K562 (cell line): Measurements from ENCODE around the gene NT5DC2. TPM values are rescaled to one million over a fixed set of nuclear protein-coding genes. Genes with fewer than 3 reads are reported as not detected.

Experiments used
- ARNT ChIP-seq, 2 experiments: fragments of 450-650 bp; IDR thresholded peaks; 2 replicates each; pipeline ENCODE4 v1.6.1; 2016; ENCODE audit warnings: mild to moderate bottlenecking in 1 of 2
- CREBBP ChIP-seq: IDR thresholded peaks from one replicate; pipeline ENCODE4 v1.6.1; 2012; ENCODE audit warnings: low read depth, mild to moderate bottlenecking, control low read depth, inconsistent platforms, low read length
- ELK3 ChIP-seq: fragments of 450-650 bp; formaldehyde crosslinking; IDR thresholded peaks from 2 replicates; pipeline ENCODE4 v1.4.0; 2020; ENCODE audit warnings: mild to moderate bottlenecking
- HNRNPUL1 ChIP-seq: fragments of 200-400 bp; formaldehyde crosslinking; IDR thresholded peaks from 2 replicates; pipeline ENCODE4 v1.6.1; 2017; ENCODE audit warnings: low read length
- JUN ChIP-seq, 2 experiments: sonication (generic) in 1 of 2; formaldehyde crosslinking in 1 of 2; IDR thresholded peaks; 2 replicates each; pipeline versions ENCODE4 v1.6.1 to v1.8.0; 2012 to 2022; ENCODE audit warnings: borderline replicate concordance in 2 of 2, mild to moderate bottlenecking in 2 of 2, improper control_type of control experiment in 1 of 2, low read depth in 1 of 2, low read length in 1 of 2, missing genetic modification reagents in 1 of 2
- KDM5B ChIP-seq: fragments of 200-600 bp; sonication (generic); IDR thresholded peaks from 2 replicates; pipeline ENCODE4 v1.6.1; 2012; ENCODE audit warnings: low read depth, mild to moderate bottlenecking, moderate library complexity, low read length, control low read depth, inconsistent platforms; ENCODE audit not compliant: insufficient replicate concordance
- MYC ChIP-seq, 2 experiments: fragments of 250-450 bp in 1 of 2; sonication (Bioruptor Pico) in 1 of 2; IDR thresholded peaks; 2 replicates each; pipeline versions ENCODE4 v1.5.1 to v1.6.1; 2012 to 2021; ENCODE audit warnings: low read depth in 2 of 2, borderline replicate concordance in 1 of 2, improper control_type of control experiment in 1 of 2, low read length in 1 of 2, mild to moderate bottlenecking in 1 of 2, moderate library complexity in 1 of 2
- POLR2A ChIP-seq: fragments of 450-650 bp; conservative IDR thresholded peaks from 2 replicates; pipeline ENCODE4 v1.6.1; 2016
- RBM34 ChIP-seq: fragments of 200-400 bp; formaldehyde crosslinking; IDR thresholded peaks from 2 replicates; pipeline ENCODE4 v1.6.1; 2018; ENCODE audit warnings: low read length, borderline replicate concordance; ENCODE audit not compliant: insufficient read depth
- SAFB2 ChIP-seq: fragments of 200-400 bp; formaldehyde crosslinking; IDR thresholded peaks from 2 replicates; pipeline ENCODE4 v1.6.1; 2018; ENCODE audit warnings: borderline replicate concordance, low read length, low read depth, moderate library complexity; ENCODE audit not compliant: severe bottlenecking
- XRCC4 ChIP-seq: IDR thresholded peaks from one replicate; pipeline ENCODE4 v1.6.1; 2011; ENCODE audit not compliant: insufficient read depth, insufficient read length; ENCODE audit errors: extremely low read depth
- ZC3H11A ChIP-seq: IDR thresholded peaks from 2 replicates; pipeline ENCODE4 v1.6.1; 2012; ENCODE audit warnings: low read depth, low read length, improper control_type of control experiment
- ZFP36 ChIP-seq: fragments of 150-350 bp; IDR thresholded peaks from 2 replicates; pipeline ENCODE4 v1.6.1; 2018; ENCODE audit warnings: low read length, low read depth; ENCODE audit not compliant: partially characterized antibody
- ZNF232 ChIP-seq: sonication (generic); formaldehyde crosslinking; IDR thresholded peaks from 2 replicates; pipeline ENCODE4 v1.8.0; 2022; ENCODE audit warnings: mild to moderate bottlenecking, missing genetic modification reagents
- ZNF3 ChIP-seq: fragments of 250-450 bp; sonication (Bioruptor Pico); IDR thresholded peaks from 2 replicates; pipeline ENCODE4 v1.5.0; 2021; ENCODE audit warnings: mild to moderate bottlenecking, moderate library complexity
- ZNF507 ChIP-seq: conservative IDR thresholded peaks from 2 replicates; pipeline ENCODE4 v1.6.1; 2017; ENCODE audit warnings: missing genetic modification characterization, missing compliant biosample characterization
- polyA plus RNA-seq, 8 experiments: library from polyadenylated mRNA; depleted of rRNA in 4 of 8; stranded (reverse) in 5 of 8; unstranded in 3 of 8; fragments of >200 nt; fragmentation: Nextera tagmentation in 2 of 8; fragmentation: Illumina TruSeq in 1 of 8; extraction: Ambion mirVana in 2 of 8; extraction: Trizol in 1 of 8; gene quantifications; 2 replicates each; pipeline versions ENCODE4 v1.2.1 to v1.2.3, GENCODE V29; 2011 to 2014; ENCODE audit warnings: inconsistent platforms in 1 of 8, missing spikeins in 1 of 8
- total RNA-seq, 7 experiments: library from RNA; depleted of rRNA in 6 of 7; stranded (reverse); fragments of >200 nt in 6 of 7; fragmentation: Illumina TruSeq in 2 of 7; extraction: Trizol in 2 of 7; gene quantifications; 2 replicates each; pipeline versions ENCODE4 v1.2.1 to v1.2.3, GENCODE V29; 2011 to 2021; ENCODE audit warnings: low replicate concordance in 1 of 7
- TF ChIP-seq, protein P1 (sequence below), 2 experiments: IDR thresholded peaks in 1 of 2; conservative IDR thresholded peaks in 1 of 2; 2 replicates each; pipeline ENCODE4 v1.6.1; 2016; ENCODE audit warnings: low read depth in 2 of 2, mild to moderate bottlenecking in 1 of 2, missing compliant biosample characterization in 1 of 2, missing genetic modification characterization in 1 of 2, moderate library complexity in 1 of 2
- TF ChIP-seq, protein P2 (sequence below): fragments of 450-650 bp; IDR thresholded peaks from 2 replicates; pipeline ENCODE4 v1.6.1; 2016; ENCODE audit warnings: low read depth, mild to moderate bottlenecking, moderate library complexity
- TF ChIP-seq, protein P3 (sequence below): fragments of 250-450 bp; sonication (Bioruptor Pico); IDR thresholded peaks from 2 replicates; pipeline ENCODE4 v1.4.0; 2020; ENCODE audit warnings: borderline replicate concordance

NT5DC2 gene
- total and polyA plus RNA-seq, 9 of the 15 experiments (the other 6 are each of a cell fraction or from before 2014, with no cell fraction given), result 25.6 to 168 (median 122) TPM

GRCh38 chr3:52534281-52535183 is 875 bp upstream of the NT5DC2 start (continued):
- TF ChIP-seq SAFB2 (no peak), HNRNPUL1 (no peak), POLR2A (peak; percentile 39; the same call in 1 of the 2 replicates), JUN (IDR thresholded peaks at IDR 0.05; ENCODE audit: borderline replicate concordance, low read depth, low read length) (no peak), JUN (CRISPR knock-in tag; IDR thresholded peaks at IDR 0.05; ENCODE audit: borderline replicate concordance) (0 out of 2 replicates have a peak, but pooled peaks have one; percentile 28), ELK3 (no peak), XRCC4 (no peak), CREBBP (no peak), ZC3H11A (no peak), MYC (IDR thresholded peaks at IDR 0.05; ENCODE audit: low read depth, low read length) (no peak), MYC (CRISPR knock-in tag; IDR thresholded peaks at IDR 0.05; ENCODE audit: borderline replicate concordance, low read depth) (no peak), ARNT (IDR thresholded peaks at IDR 0.05) (no peak), ZNF507 (tag) (no peak), RBM34 (no peak), KDM5B (peak; percentile 36), ZFP36 (no peak), ZNF3 (CRISPR knock-in tag) (no peak), ZNF232 (CRISPR knock-in tag) (no peak)
- TF ChIP-seq, protein P1, sequence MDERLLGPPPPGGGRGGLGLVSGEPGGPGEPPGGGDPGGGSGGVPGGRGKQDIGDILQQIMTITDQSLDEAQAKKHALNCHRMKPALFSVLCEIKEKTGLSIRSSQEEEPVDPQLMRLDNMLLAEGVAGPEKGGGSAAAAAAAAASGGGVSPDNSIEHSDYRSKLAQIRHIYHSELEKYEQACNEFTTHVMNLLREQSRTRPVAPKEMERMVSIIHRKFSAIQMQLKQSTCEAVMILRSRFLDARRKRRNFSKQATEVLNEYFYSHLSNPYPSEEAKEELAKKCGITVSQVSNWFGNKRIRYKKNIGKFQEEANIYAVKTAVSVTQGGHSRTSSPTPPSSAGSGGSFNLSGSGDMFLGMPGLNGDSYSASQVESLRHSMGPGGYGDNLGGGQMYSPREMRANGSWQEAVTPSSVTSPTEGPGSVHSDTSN (CRISPR knock-in tag; IDR thresholded peaks at IDR 0.05; ENCODE audit: low read depth), result no peak
- TF ChIP-seq, protein P1 (tag; conservative IDR thresholded peaks at IDR 0.05; ENCODE audit: low read depth), result no peak
- TF ChIP-seq, protein P2, sequence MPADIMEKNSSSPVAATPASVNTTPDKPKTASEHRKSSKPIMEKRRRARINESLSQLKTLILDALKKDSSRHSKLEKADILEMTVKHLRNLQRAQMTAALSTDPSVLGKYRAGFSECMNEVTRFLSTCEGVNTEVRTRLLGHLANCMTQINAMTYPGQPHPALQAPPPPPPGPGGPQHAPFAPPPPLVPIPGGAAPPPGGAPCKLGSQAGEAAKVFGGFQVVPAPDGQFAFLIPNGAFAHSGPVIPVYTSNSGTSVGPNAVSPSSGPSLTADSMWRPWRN, result no peak
- TF ChIP-seq, protein P3, sequence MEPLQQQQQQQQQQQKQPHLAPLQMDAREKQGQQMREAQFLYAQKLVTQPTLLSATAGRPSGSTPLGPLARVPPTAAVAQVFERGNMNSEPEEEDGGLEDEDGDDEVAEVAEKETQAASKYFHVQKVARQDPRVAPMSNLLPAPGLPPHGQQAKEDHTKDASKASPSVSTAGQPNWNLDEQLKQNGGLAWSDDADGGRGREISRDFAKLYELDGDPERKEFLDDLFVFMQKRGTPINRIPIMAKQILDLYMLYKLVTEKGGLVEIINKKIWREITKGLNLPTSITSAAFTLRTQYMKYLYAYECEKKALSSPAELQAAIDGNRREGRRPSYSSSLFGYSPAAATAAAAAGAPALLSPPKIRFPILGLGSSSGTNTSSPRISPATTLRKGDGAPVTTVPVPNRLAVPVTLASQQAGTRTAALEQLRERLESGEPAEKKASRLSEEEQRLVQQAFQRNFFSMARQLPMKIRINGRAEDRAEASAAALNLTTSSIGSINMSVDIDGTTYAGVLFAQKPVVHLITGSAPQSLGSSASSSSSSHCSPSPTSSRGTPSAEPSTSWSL (CRISPR knock-in tag), result no peak
